Esophagus (tissue), 2 donors: ENCODE results near the gene GNAI2. TPM values are rescaled to one million over a fixed set of nuclear protein-coding genes. Genes with fewer than 3 reads are reported as not detected.

Experiments used
- H3K27ac ChIP-seq, 2 donors: one replicate each; pipeline ENCODE4 v1.5.1; 2013; ENCODE audit warnings: low read depth in 2 of 2, mild to moderate bottlenecking in 2 of 2, inconsistent platforms in 1 of 2, low read length in 1 of 2, moderate library complexity in 1 of 2
- H3K27me3 ChIP-seq, 2 donors: one replicate each; pipeline ENCODE4 v1.6.1; 2013; ENCODE audit warnings: low read length in 2 of 2, control low read depth in 1 of 2, mild to moderate bottlenecking in 1 of 2; ENCODE audit not compliant: insufficient read depth in 2 of 2, control insufficient read depth in 1 of 2
- H3K36me3 ChIP-seq, 2 donors: one replicate each; pipeline ENCODE4 v1.6.1; 2013; ENCODE audit warnings: low read length in 1 of 2; ENCODE audit not compliant: control insufficient read depth in 2 of 2, insufficient read depth in 2 of 2
- H3K4me1 ChIP-seq, 2 donors: one replicate each; pipeline ENCODE4 v1.6.1; 2013; ENCODE audit warnings: low read length in 1 of 2; ENCODE audit not compliant: control insufficient read depth in 2 of 2, insufficient read depth in 2 of 2
- H3K4me3 ChIP-seq, 2 donors: one replicate each; pipeline ENCODE4 v1.5.1; 2013; ENCODE audit warnings: low read length in 2 of 2, mild to moderate bottlenecking in 2 of 2, low read depth in 1 of 2, moderate library complexity in 1 of 2
- H3K9me3 ChIP-seq, 2 donors: one replicate each; pipeline ENCODE4 v1.6.1; 2013; ENCODE audit warnings: mild to moderate bottlenecking in 2 of 2, low read depth in 1 of 2, low read length in 1 of 2, moderate library complexity in 1 of 2; ENCODE audit not compliant: control insufficient read depth in 2 of 2, insufficient read depth in 1 of 2
- WGBS, 2 donors: extraction: QIAGEN DNeasy Blood & Tissue Kit; methylation state at CpG; one replicate each; pipeline ENCODE4 v1.1.7; 2013; 5-methylcytosine and 5-hydroxymethylcytosine counted together
- polyA plus RNA-seq, 2 donors: library from polyadenylated mRNA; stranded (reverse); fragments of 200-250 nt; gene quantifications; one replicate each; pipeline ENCODE4 v1.2.3, GENCODE V29; 2013
- donor health status: healthy with polysubstance abuse.
- donor health status: Bipolar disorder and iron deficiency.

The GNAI2 gene
- polyA plus RNA-seq, 2 donors = 52.2 to 61.8 TPM

DNA sequence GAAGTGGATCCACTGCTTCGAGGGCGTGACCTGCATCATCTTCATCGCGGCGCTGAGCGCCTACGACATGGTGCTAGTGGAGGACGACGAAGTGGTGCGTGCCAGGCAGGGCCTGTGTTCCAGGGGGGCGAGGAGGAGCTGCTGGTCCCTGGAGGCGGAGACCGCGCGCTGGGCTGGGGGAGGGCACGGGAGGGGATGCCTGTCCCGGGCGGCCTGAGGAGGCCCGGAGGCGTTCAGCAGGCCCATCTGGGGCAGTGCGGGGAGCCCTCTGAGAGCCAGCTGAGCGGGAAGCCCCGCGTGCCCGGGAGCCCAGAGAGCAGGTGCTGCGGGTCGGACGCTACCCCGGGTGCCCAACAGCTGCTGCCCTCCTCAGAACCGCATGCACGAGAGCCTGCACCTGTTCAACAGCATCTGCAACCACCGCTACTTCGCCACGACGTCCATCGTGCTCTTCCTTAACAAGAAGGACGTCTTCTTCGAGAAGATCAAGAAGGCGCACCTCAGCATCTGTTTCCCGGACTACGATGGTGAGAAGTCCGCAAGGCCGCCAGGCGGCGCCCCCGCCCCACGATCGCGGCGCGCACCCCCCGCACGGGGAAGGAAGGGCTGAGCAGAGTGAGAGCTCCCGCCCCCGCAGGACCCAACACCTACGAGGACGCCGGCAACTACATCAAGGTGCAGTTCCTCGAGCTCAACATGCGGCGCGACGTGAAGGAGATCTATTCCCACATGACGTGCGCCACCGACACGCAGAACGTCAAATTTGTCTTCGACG lies 41.7 kb upstream of the GNAI2 start:
- Histone ChIP-seq H3K9me3 (no peaks in the 10 kb centered on the region), H3K4me1 (peaks cover 8 to 17% of the 10 kb centered on the region in 2 donors), H3K27me3 (peaks cover 0 to 3% of the 10 kb centered on the region in 2 donors), H3K36me3 (peaks cover 0 to under 1% of the 10 kb centered on the region in 2 donors), H3K4me3 (no peak overlapping the region), H3K27ac (no peak overlapping the region)
- WGBS, 2 donors = 9 to 10% methylated on average over 63 to 70 of the region's 70 CpGs

- Histone ChIP-seq H3K27me3 (peaks cover 0 to 3% of the 10 kb centered on the region in 2 donors), H3K9me3 (no peaks in the 10 kb centered on the region), H3K4me3 (no peak overlapping the region), H3K36me3 (no peaks in the 10 kb centered on the region), H3K27ac (no peak overlapping the region), H3K4me1 (peaks cover 8 to 11% of the 10 kb centered on the region in 2 donors)
- WGBS, 2 donors = 66 to 68% methylated on average over 14 of the region's 14 CpGs
Observed at GRCh38 chr3:50194903-50195500, 41.0 kb upstream of the GNAI2 start.

DNA sequence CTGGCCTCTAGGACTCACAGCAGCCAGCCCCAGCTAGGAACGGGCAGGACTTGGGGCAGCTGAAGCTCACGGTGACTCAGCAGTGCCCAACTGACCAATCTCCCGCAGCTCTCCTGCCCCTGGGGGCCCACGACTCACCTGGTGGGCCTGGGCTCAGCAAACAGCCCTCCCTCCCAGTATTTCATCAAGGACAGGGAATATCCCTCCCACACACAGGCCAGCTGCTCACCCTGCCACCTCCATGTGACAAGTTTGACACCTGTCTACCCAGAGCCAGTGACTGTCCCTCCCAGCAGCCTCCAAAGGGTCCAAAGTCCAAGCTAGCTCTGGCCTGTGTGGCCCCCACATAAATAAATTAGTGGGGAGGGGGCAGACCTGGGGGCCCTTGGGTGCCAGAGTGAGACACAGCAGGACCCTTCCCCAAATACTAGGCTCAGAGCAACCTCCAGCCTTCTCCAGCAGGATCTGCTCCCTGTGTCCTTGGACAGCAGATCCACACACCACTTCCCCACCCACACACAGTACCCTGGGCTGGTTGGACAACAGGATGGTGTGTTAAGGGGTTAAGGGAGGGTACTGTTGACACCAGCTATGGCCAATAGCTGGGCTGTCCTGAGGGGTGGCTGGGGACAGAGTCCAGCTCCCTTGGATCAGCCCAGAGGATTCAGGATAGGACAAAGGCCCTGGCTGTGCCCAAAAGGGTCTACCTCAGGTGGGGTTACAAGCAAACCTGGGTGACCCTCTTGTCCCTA lies 40.3 kb upstream of the GNAI2 start:
- Histone ChIP-seq H3K4me1 (peaks cover 8% of the 10 kb centered on the region in 2 donors), H3K27me3 (peaks cover 0 to 3% of the 10 kb centered on the region in 2 donors), H3K27ac (no peak overlapping the region), H3K4me3 (no peak overlapping the region), H3K36me3 (no peaks in the 10 kb centered on the region), H3K9me3 (no peaks in the 10 kb centered on the region)
- WGBS, 2 donors = 55 to 68% methylated on average over 4 of the region's 4 CpGs

DNA sequence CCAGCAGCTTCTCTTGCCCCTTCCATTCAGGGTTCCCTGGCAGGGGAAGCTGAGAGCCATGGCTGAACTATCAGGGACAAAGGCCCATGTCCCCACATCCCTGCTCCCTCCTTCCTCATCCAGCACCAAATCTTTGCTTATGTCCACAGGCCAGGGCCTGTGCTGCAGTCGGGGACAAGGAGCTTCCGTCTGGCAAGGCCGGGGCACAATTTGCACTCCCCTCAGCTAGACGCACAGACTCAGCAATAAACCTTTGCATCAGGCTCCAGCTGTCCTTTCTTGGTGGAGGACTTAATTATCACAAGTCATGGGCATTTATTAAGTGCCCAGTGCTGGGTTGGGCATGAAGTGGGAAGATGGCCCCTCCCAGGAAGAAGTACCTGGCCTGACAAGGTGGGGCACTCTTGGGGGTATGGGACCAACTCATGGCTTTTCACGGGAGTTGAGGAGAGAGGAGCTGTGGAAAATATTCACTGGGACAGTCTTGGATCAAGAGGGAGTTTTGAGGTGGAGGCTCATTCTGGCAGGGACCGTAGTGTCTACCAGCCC lies 39.7 kb upstream of the GNAI2 start:
- WGBS, 2 donors = 74 to 79% methylated on average over 6 of the region's 6 CpGs
- Histone ChIP-seq H3K4me1 (peaks cover 8% of the 10 kb centered on the region in 2 donors), H3K36me3 (no peaks in the 10 kb centered on the region), H3K9me3 (no peaks in the 10 kb centered on the region), H3K4me3 (no peak overlapping the region), H3K27ac (no peak overlapping the region), H3K27me3 (peaks cover 0 to 3% of the 10 kb centered on the region in 2 donors)

DNA sequence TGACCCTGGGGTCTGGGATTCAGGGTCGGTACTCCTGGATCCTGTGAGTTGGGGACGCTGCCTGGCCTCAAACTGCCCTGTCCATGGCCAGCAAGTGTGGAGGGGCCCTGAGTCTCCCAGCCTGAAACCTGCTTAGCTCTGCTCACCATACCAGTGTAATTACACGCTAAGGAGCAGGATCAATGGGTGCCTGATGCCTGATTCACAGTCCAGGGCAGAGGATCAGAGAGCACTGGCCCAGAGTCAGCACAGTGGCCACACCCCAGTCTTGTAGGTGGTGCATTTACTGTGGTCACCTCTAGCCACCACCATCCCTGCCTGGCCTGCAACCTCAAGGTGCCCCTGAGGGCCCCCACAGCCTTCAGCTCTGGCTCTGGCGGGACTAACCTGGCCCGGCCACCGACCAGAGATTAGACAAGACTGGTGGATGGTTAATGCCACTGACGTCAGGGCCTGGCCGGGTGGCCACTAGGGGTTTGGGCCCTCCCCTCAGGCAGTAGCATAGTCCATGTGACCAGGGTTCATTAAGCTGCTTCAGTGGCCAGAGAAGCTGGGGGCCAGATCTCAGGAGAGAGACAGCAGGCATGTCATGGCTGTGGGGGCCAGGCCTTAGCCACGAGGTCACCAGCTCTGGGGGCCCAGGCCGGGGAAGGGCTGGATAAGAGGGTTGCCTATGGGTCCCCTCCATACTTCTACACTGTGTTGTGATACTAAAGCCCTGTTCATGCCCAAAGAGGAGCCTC lies 34.3 kb upstream of the GNAI2 start:
- no peaks in the 10 kb centered on the region for H3K36me3 ChIP-seq
- peaks cover 0 to 28% of the 10 kb centered on the region in 2 donors for H3K27me3 ChIP-seq
- H3K4me1 ChIP-seq = peaks cover 8 to 9% of the 10 kb centered on the region in 2 donors
- 71 to 85% methylated on average over 10 of the region's 10 CpGs for WGBS, 2 donors
- H3K4me3 ChIP-seq = no peak overlapping the region
- no peaks in the 10 kb centered on the region for H3K9me3 ChIP-seq
- H3K27ac ChIP-seq = no peak overlapping the region

GRCh38 chr3:50202353-50203112 lies 33.5 kb upstream of the GNAI2 start:
- H3K9me3 ChIP-seq = no peaks in the 10 kb centered on the region
- H3K4me3 ChIP-seq = no peak overlapping the region
- H3K36me3 ChIP-seq = no peaks in the 10 kb centered on the region
- H3K27me3 ChIP-seq = peaks cover 0 to 28% of the 10 kb centered on the region in 2 donors
- no peak overlapping the region for H3K27ac ChIP-seq
- 79 to 84% methylated on average over 16 of the region's 16 CpGs for WGBS, 2 donors
- H3K4me1 ChIP-seq = peaks cover 8 to 9% of the 10 kb centered on the region in 2 donors

DNA sequence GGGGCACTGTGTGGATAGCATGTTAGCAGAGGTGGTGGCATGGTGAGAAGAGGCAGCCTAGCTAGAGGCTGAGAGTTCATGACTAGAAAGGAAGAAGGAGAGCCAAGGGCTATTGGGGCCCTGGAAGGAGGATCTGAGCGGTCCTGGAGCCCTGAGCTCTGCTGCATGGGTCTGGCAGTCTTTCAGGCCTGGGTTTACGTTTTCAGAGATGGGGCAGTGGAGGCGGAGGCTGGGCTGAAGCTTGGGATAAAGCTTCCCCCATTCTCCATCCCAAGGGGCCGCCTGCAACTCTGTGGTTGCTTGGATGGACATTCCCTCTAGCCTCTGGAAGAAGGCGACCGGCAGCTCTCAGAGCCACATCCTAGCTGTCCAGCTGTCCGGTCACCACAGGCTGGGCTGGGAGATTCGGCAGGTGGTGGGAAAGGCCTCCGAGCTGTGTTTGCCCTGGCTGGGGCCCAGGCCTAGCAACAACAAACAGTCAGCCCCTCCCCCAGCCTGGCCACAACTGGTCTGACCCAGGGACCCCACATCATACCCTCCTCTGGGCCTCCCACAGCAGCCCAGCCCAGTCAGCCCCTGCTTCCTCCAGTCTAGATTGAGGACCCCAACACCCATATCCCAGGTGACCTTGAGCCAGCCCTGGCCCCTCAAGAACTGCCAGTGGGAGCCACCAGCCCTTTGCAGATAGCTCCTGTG lies 32.7 kb upstream of the GNAI2 start:
- Histone ChIP-seq H3K9me3 (no peaks in the 10 kb centered on the region), H3K27ac (no peak overlapping the region), H3K4me3 (no peak overlapping the region), H3K27me3 (peaks cover 0 to 28% of the 10 kb centered on the region in 2 donors), H3K4me1 (peaks cover 8 to 9% of the 10 kb centered on the region in 2 donors), H3K36me3 (no peaks in the 10 kb centered on the region)
- 67 to 77% methylated on average over 9 of the region's 9 CpGs for WGBS, 2 donors
